K562 (cell line): ENCODE measurements around the gene AFAP1. TPM values are rescaled to one million over a fixed set of nuclear protein-coding genes. Genes with fewer than 3 reads are reported as not detected.

Experiments used
- ATAC-seq: fragments of 200-7000 bp; cut with Tn5 transposase; 3 replicates; pipeline ENCODE4 v1.9.1; 2020; ENCODE audit warnings: moderate library complexity
- BruUV-seq: library from RNA; stranded (reverse); fragments of 400-500 nt; replicated peaks from 2 replicates; lab custom pipeline; 2021; lab: Mats Ljungman, UMichigan
- CTCF ChIA-PET: fragments of 300-600 bp; formaldehyde crosslinking; extraction: SDS; loops from one replicate; lab custom pipeline; 2021; ENCODE audit warnings: low intra/inter-chr PET ratio; lab: Yijun Ruan, JAX
- POLR2A ChIA-PET: fragments of 300-600, 350-650 bp; sonication (Branson Sonifier 250); formaldehyde crosslinking; extraction: SDS; loops from one replicate; lab custom pipeline; 2021; ENCODE audit warnings: antibody characterized with exemption, inconsistent platforms; lab: Yijun Ruan, JAX
- DNase-seq, 4 experiments: peaks; one replicate each; pipeline versions ENCODE4 v3.0.0 to v3.0.0-alpha.2; 2011 to 2018; ENCODE audit warnings: low spot score in 3 of 4, mixed read lengths in 3 of 4; ENCODE audit errors: extremely low read depth in 1 of 4
- FAIRE-seq: peaks from 2 replicates; lab custom pipeline; 2011; peaks lifted over from hg19 to GRCh38; lab: Jason Lieb, UNC
- H2AFZ ChIP-seq: 2 replicates; pipeline ENCODE4 v1.6.0; 2011; ENCODE audit warnings: low read depth, low read length, control low read depth, inconsistent platforms
- H3K27ac ChIP-seq: fragments of 200-600 bp; 3 replicates; pipeline ENCODE4 v1.8.0; 2011; ENCODE audit warnings: low read depth, mild to moderate bottlenecking, control low read depth, inconsistent platforms, low read length, moderate library complexity, mixed read lengths; ENCODE audit errors: extremely low read depth
- H3K27me3 ChIP-seq, 2 experiments: fragments of 300-600 bp in 1 of 2; 2 replicates in 1 of 2; 3 replicates in 1 of 2; pipeline versions ENCODE4 v1.6.0 to v1.8.0; 2011; ENCODE audit warnings: inconsistent platforms in 2 of 2, low read length in 2 of 2, mild to moderate bottlenecking in 1 of 2, mixed read lengths in 1 of 2, moderate library complexity in 1 of 2; ENCODE audit not compliant: control insufficient read depth in 2 of 2, insufficient read depth in 2 of 2
- H3K36me3 ChIP-seq: fragments of 300-600 bp; 3 replicates; pipeline ENCODE4 v1.8.0; 2011; ENCODE audit warnings: mild to moderate bottlenecking, low read length, inconsistent platforms; ENCODE audit not compliant: control insufficient read depth, insufficient read depth
- H3K4me1 ChIP-seq, 2 experiments: fragments of 200-600 bp in 1 of 2; replicated peaks in 1 of 2; 2 replicates in 1 of 2; 3 replicates in 1 of 2; pipeline versions ENCODE4 v1.5.1 to v1.8.0; 2011; ENCODE audit warnings: inconsistent platforms in 2 of 2, low read length in 2 of 2, mild to moderate bottlenecking in 1 of 2, mixed read lengths in 1 of 2, moderate library complexity in 1 of 2; ENCODE audit not compliant: control insufficient read depth in 2 of 2, insufficient read depth in 2 of 2
- H3K4me2 ChIP-seq: 2 replicates; pipeline ENCODE4 v1.6.1; 2011; ENCODE audit warnings: low read length, control low read depth, inconsistent platforms, mixed read lengths; ENCODE audit not compliant: insufficient read depth
- H3K4me3 ChIP-seq: fragments of 200-600 bp; sonication (generic), shearing (Covaris generic); 2 replicates; pipeline ENCODE4 v1.5.1; 2016; ENCODE audit warnings: control low read depth, inconsistent platforms
- H3K79me2 ChIP-seq: fragments of 200-600 bp; 3 replicates; pipeline ENCODE4 v1.8.0; 2011; ENCODE audit warnings: low read length, inconsistent platforms; ENCODE audit not compliant: control insufficient read depth, insufficient read depth
- H3K9ac ChIP-seq, 2 experiments: 2 replicates each; pipeline versions ENCODE4 v1.6.0 to v1.6.1; 2011; ENCODE audit warnings: low read depth in 2 of 2, low read length in 2 of 2, control low read depth in 1 of 2, inconsistent platforms in 1 of 2, mild to moderate bottlenecking in 1 of 2, mixed read lengths in 1 of 2; ENCODE audit not compliant: insufficient read depth in 1 of 2
- H3K9me1 ChIP-seq: one replicate; pipeline ENCODE4 v1.6.0; 2011; ENCODE audit warnings: inconsistent platforms, mild to moderate bottlenecking, low read length, moderate library complexity; ENCODE audit not compliant: control insufficient read depth, insufficient read depth
- H3K9me3 ChIP-seq: replicated peaks from 2 replicates; pipeline ENCODE4 v1.5.1; 2011; ENCODE audit warnings: low read depth, low read length, inconsistent platforms; ENCODE audit not compliant: control insufficient read depth, insufficient read depth
- H4K20me1 ChIP-seq: replicated peaks from 2 replicates; pipeline ENCODE4 v1.6.1; 2011; ENCODE audit warnings: low read length, inconsistent platforms, mixed read lengths; ENCODE audit not compliant: control insufficient read depth, insufficient read depth
- BCL6 ChIP-seq: fragments of 250-450 bp; sonication (Bioruptor Pico); IDR thresholded peaks from 2 replicates; pipeline ENCODE4 v1.4.0; 2020
- ELF4 ChIP-seq: fragments of 450-650 bp; formaldehyde crosslinking; IDR thresholded peaks from 2 replicates; pipeline ENCODE4 v1.4.0; 2022; ENCODE audit warnings: missing genetic modification characterization
- ERF ChIP-seq: fragments of 450-650 bp; formaldehyde crosslinking; IDR thresholded peaks from 2 replicates; pipeline ENCODE4 v1.4.0; 2020; ENCODE audit warnings: mild to moderate bottlenecking, mixed read lengths
- EZH2 ChIP-seq: IDR thresholded peaks from 2 replicates; pipeline ENCODE4 v1.6.1; 2012; ENCODE audit warnings: low read depth, mild to moderate bottlenecking, inconsistent platforms, low read length, borderline replicate concordance
- FOXJ3 ChIP-seq: sonication (generic); formaldehyde crosslinking; IDR thresholded peaks from 2 replicates; pipeline ENCODE4 v1.4.0; 2020; ENCODE audit warnings: mild to moderate bottlenecking, missing genetic modification reagents
- MCM5 ChIP-seq: fragments of 450-650 bp; IDR thresholded peaks from 2 replicates; pipeline ENCODE4 v1.6.1; 2016; ENCODE audit warnings: low read depth
- MXI1 ChIP-seq: IDR thresholded peaks from 2 replicates; pipeline ENCODE4 v1.6.1; 2011; ENCODE audit warnings: low read depth, mild to moderate bottlenecking, improper control_type of control experiment, low read length
- ZBTB12 ChIP-seq: fragments of 250-450 bp; sonication (Bioruptor Pico); IDR thresholded peaks from 2 replicates; pipeline ENCODE4 v1.4.0; 2020
- ZNF408 ChIP-seq: fragments of 250-450 bp; sonication (Bioruptor Pico); IDR thresholded peaks from 2 replicates; pipeline ENCODE4 v1.4.0; 2020; ENCODE audit warnings: low read depth, mild to moderate bottlenecking, moderate library complexity
- WGBS: fragments of 100-300 bp; shearing (Covaris generic); methylation state at CpG from one replicate; pipeline ENCODE4 v1.1.6; 2016; ENCODE audit warnings: low coverage, mixed read lengths; ENCODE audit not compliant: insufficient coverage; ENCODE audit errors: missing lambda C conversion rate; 5-methylcytosine and 5-hydroxymethylcytosine counted together
- in situ Hi-C: fragments of 300-500 bp; cut with MboI; formaldehyde crosslinking; loops from 4 replicates; pipeline ENCODE4 v1.15.0; 2018; ENCODE audit warnings: inconsistent platforms, mixed read lengths
- intact Hi-C: fragments of 100-400 bp; cut with micrococcal nuclease; formaldehyde crosslinking; loops from 2 replicates; pipeline ENCODE4 v1.14.2; 2022
- polyA plus RNA-seq, 8 experiments: library from polyadenylated mRNA; depleted of rRNA in 4 of 8; stranded (reverse) in 5 of 8; unstranded in 3 of 8; fragments of >200 nt; fragmentation: Nextera tagmentation in 2 of 8; fragmentation: Illumina TruSeq in 1 of 8; extraction: Ambion mirVana in 2 of 8; extraction: Trizol in 1 of 8; gene quantifications; 2 replicates each; pipeline versions ENCODE4 v1.2.1 to v1.2.3, GENCODE V29; 2011 to 2014; ENCODE audit warnings: inconsistent platforms in 1 of 8, missing spikeins in 1 of 8
- total RNA-seq, 7 experiments: library from RNA; depleted of rRNA in 6 of 7; stranded (reverse); fragments of >200 nt in 6 of 7; fragmentation: Illumina TruSeq in 2 of 7; extraction: Trizol in 2 of 7; gene quantifications; 2 replicates each; pipeline versions ENCODE4 v1.2.1 to v1.2.3, GENCODE V29; 2011 to 2021; ENCODE audit warnings: low replicate concordance in 1 of 7
- TF ChIP-seq, protein P1 (sequence below): fragments of 450-650 bp; IDR thresholded peaks from 2 replicates; pipeline ENCODE4 v1.6.1; 2016; ENCODE audit warnings: borderline replicate concordance
- TF ChIP-seq, protein P2 (sequence below): fragments of 450-650 bp; formaldehyde crosslinking; IDR thresholded peaks from 2 replicates; pipeline ENCODE4 v1.4.0; 2022; ENCODE audit warnings: mild to moderate bottlenecking, moderate library complexity

Gene AFAP1
- total and polyA plus RNA-seq, 9 of the 15 experiments (the other 6 are each of a cell fraction or from before 2014, with no cell fraction given), result 0.07 to 0.42 (median 0.12) TPM; not detected in 1

DNA sequence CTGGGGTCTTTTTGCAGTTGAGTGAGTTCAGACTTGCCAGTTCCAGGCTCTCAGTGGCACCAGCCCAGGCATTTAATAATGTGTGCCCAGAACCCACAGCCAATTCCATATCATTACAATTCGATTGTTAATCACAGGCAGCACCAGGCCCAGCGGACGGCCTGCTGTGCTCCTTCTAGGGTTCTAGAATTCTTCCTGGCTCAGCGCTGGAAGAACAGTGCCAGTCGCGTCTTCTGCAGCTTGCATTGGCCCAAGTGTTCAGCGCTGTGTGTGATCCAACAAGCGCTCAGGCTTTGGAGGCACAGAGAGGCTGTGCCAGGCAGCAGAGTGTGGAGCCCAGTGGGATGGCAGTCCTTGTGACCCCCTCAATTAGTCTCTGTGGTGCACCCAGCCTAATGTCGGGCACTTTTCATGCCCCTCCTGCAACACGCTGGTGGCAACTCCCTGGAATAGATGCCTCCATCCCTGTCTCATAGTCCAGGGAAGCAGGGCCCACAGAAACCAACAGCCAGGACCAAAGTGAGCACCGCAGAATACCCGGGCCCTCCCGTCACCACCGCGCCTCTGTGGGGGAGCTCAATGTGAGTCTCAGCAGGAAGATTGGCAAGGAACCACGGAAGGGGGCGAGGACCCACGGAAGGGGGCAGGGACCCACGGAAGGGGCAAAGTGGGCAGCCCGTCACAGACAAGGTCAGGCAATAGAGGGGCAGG, 193.2 kb downstream of the AFAP1 start:
- H3K27ac ChIP-seq, result no peak overlapping the region
- POLR2A ChIA-PET, result no interaction called here
- H3K4me3 ChIP-seq, result no peak overlapping the region
- ATAC-seq (no peak), DNase-seq (no peak), FAIRE-seq (no peak)
- intact Hi-C loops, result no loop called here
- 0 out of 2 replicates have a peak, but pooled peaks cover 7% of the 10 kb centered on the region for H4K20me1 ChIP-seq
- no peaks in the 10 kb centered on the region for H3K9me1 ChIP-seq
- 3% methylated on average over 17 of the region's 20 CpGs for WGBS
- H2AFZ ChIP-seq, result no peak overlapping the region
- CTCF ChIA-PET, result no interaction called here
- H3K9me3 ChIP-seq, result no peaks in the 10 kb centered on the region
- H3K9ac ChIP-seq, result no peak overlapping the region
- H3K79me2 ChIP-seq, result no peaks in the 10 kb centered on the region
- no peaks in the 10 kb centered on the region for H3K36me3 ChIP-seq
- BruUV-seq, result no TSS peak
- TF ChIP-seq MXI1 (no peak), ELF4 (CRISPR knock-in tag) (no peak), MCM5 (no peak), EZH2 (no peak), ERF (no peak), FOXJ3 (CRISPR knock-in tag) (no peak), ZBTB12 (no peak), ZNF408 (CRISPR knock-in tag) (no peak), BCL6 (CRISPR knock-in tag) (no peak)
- TF ChIP-seq, protein P1, sequence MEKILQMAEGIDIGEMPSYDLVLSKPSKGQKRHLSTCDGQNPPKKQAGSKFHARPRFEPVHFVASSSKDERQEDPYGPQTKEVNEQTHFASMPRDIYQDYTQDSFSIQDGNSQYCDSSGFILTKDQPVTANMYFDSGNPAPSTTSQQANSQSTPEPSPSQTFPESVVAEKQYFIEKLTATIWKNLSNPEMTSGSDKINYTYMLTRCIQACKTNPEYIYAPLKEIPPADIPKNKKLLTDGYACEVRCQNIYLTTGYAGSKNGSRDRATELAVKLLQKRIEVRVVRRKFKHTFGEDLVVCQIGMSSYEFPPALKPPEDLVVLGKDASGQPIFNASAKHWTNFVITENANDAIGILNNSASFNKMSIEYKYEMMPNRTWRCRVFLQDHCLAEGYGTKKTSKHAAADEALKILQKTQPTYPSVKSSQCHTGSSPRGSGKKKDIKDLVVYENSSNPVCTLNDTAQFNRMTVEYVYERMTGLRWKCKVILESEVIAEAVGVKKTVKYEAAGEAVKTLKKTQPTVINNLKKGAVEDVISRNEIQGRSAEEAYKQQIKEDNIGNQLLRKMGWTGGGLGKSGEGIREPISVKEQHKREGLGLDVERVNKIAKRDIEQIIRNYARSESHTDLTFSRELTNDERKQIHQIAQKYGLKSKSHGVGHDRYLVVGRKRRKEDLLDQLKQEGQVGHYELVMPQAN, result no peak
- TF ChIP-seq, protein P2, sequence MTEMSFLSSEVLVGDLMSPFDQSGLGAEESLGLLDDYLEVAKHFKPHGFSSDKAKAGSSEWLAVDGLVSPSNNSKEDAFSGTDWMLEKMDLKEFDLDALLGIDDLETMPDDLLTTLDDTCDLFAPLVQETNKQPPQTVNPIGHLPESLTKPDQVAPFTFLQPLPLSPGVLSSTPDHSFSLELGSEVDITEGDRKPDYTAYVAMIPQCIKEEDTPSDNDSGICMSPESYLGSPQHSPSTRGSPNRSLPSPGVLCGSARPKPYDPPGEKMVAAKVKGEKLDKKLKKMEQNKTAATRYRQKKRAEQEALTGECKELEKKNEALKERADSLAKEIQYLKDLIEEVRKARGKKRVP (CRISPR knock-in tag), result no peak
- TF ChIP-seq, all 486 proteins: peak for 0
- H3K4me2 ChIP-seq, result no peak overlapping the region
- H3K27me3 ChIP-seq, result peaks cover 17 to 62% of the 10 kb centered on the region in 2 experiments; a peak in 4 of 5 replicates
- H3K4me1 ChIP-seq, result no peaks in the 10 kb centered on the region
- in situ Hi-C loops, result no loop called here
